SW 1271 (cell line): Measurements from ENCODE around the gene OR2C1.

Experiments used
- DNase-seq, 2 experiments: peaks; one replicate each; lab custom pipeline; 2025; lab: John Stamatoyannopoulos, UW

The OR2C1 gene

GRCh38 chr16:3355589-3355988 is at the start of gene OR2C1:
Gene OR2C1 (plus strand): TSS chr16:3355889. CDS start chr16:3355941, 52 bp downstream.
- no peak for DNase-seq

GRCh38 chr16:3306078-3306477 is 49.6 kb upstream of the OR2C1 start:
- no peak for DNase-seq

- no peak for DNase-seq
Measured at GRCh38 chr16:3311496-3311895, 44.2 kb upstream of the OR2C1 start.

GRCh38 chr16:3317315-3317999 is 38.2 kb upstream of the OR2C1 start:
- peak in 1 of 2 experiments; percentile 4 for DNase-seq

- DNase-seq: no peak
Measured at GRCh38 chr16:3321816-3322215, 33.9 kb upstream of the OR2C1 start.

- no peak for DNase-seq
Measured at GRCh38 chr16:3327514-3327913, 28.2 kb upstream of the OR2C1 start.

- DNase-seq: no peak
Measured at GRCh38 chr16:3328104-3328503, 27.6 kb upstream of the OR2C1 start.

- DNase-seq: no peak
Measured at GRCh38 chr16:3328643-3329042, 27.0 kb upstream of the OR2C1 start.

- no peak for DNase-seq
Measured at GRCh38 chr16:3346041-3346440, 9.6 kb upstream of the OR2C1 start.

- no peak for DNase-seq
Measured at GRCh38 chr16:3347586-3347985, 8.1 kb upstream of the OR2C1 start.

- no peak for DNase-seq
Measured at GRCh38 chr16:3348547-3349167, 7.0 kb upstream of the OR2C1 start.

- no peak for DNase-seq
Measured at GRCh38 chr16:3349175-3349574, 6.5 kb upstream of the OR2C1 start.

GRCh38 chr16:3356118-3356517 is 429 bp downstream of the OR2C1 start:
- DNase-seq: no peak

GRCh38 chr16:3358871-3359270 is 3.2 kb downstream of the OR2C1 start:
- DNase-seq: peak in 1 of 2 experiments; percentile 1

GRCh38 chr16:3362931-3363330 is 7.2 kb downstream of the OR2C1 start:
- DNase-seq: no peak

- no peak for DNase-seq
Measured at GRCh38 chr16:3363793-3364192, 8.1 kb downstream of the OR2C1 start.

- DNase-seq: no peak
Measured at GRCh38 chr16:3364774-3365427, 9.2 kb downstream of the OR2C1 start.

- no peak for DNase-seq
Measured at GRCh38 chr16:3369073-3369472, 13.4 kb downstream of the OR2C1 start.

- no peak for DNase-seq
Measured at GRCh38 chr16:3375680-3376079, 20.0 kb downstream of the OR2C1 start.

- no peak for DNase-seq
Measured at GRCh38 chr16:3377917-3378316, 22.2 kb downstream of the OR2C1 start.

GRCh38 chr16:3383045-3383448 is 27.4 kb downstream of the OR2C1 start:
- DNase-seq: no peak

GRCh38 chr16:3388325-3388724 is 32.6 kb downstream of the OR2C1 start:
- DNase-seq: no peak

GRCh38 chr16:3389663-3390338 is 34.1 kb downstream of the OR2C1 start:
- DNase-seq: no peak
